Measurements from ENCODE around the gene FTSJ1.

FTSJ1 gene

GRCh38 chrX:48470833-48471118, 5.2 kb upstream of the FTSJ1 start:
- DNase-seq (ENCODE audit: low spot score) = no peak

- no peak for DNase-seq (ENCODE audit: low spot score)
Observed at GRCh38 chrX:48471504-48471903, 4.5 kb upstream of the FTSJ1 start.

GRCh38 chrX:48472225-48472624, 3.8 kb upstream of the FTSJ1 start:
- no peak for DNase-seq (ENCODE audit: low spot score)

DNA sequence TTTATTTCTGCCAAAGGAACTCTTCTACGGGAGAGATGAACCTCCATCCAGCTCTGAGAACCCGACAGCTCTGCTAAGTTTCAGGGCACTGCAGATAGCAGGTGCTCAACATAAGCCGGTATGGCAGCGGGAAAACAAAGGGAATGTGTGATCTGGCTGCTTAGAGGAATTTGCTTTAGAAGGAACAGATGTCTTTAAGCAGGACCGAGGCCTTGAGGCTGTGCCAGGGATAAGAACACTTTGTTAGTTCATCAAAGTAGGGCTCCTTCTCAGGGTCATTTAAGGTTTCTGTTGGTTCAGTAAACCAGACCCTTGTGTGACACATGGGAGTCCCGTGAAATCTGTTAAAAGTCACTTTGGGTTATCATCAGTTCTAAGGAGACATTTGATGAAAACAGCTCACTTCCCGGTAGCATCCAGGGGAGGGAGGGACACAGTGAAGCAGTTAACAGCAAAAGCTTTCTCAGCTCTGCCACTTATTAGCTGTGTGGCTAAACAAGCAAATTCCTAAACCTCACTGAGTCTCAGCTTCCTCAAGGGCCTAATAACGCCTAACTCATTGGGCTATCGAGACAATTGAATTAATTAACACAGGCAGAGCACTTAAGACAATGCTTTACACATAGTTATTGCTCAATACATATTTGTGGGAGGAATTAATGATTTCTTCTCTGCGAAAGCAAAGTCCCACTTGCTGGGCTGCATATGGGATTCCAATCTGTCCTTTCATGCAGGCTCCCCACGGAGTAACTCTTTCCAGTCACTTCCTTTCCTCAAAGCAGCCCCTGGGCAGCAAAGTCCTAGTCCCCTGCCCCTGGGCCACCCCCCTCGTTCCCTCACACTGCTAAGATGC, 2.9 kb upstream of the FTSJ1 start:
- DNase-seq (ENCODE audit: low spot score) = peak; percentile 37

DNA sequence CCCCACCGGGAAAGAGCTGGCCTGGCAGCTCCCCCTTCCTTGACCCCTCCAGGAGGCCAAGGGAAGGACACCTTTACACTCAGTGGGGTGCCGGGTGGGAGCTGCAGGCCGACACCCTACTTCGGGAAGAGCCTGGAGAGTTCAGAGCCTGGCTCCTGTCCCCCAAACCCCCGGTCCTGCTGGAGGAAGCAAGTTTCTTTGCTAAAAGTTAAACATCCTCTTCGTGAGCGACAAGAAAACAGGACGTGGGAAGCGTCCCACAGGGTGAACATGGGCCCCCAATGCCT, 2.4 kb upstream of the FTSJ1 start:
- no peak for DNase-seq (ENCODE audit: low spot score)

GRCh38 chrX:48474127-48474526, 1.9 kb upstream of the FTSJ1 start:
- DNase-seq (ENCODE audit: low spot score) = no peak

- DNase-seq (ENCODE audit: low spot score) = no peak
Observed at GRCh38 chrX:48474581-48474980, 1.4 kb upstream of the FTSJ1 start.

GRCh38 chrX:48475296-48475695, 703 bp upstream of the FTSJ1 start:
- DNase-seq (ENCODE audit: low spot score) = no peak

DNA sequence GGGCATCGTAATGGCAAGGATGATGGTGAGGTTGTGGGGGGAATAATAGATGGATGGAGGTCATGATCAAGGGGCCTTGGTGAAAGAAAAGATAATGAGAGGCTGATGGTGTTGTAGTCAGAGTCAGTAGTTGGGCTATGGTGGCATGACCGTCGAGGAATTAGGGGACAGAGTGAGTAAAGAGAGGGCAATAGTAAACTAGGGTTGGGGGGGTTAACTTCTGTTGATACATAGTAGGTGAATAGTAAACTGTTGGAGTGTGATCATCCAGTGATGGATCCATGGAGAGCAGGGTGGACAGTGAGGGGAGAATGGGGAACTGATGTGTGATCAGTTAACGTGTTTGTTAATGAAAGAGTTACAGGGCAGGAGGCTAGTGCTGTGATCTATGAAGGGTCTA, 920 bp downstream of the FTSJ1 start:
- no peak for DNase-seq (ENCODE audit: low spot score)

DNA sequence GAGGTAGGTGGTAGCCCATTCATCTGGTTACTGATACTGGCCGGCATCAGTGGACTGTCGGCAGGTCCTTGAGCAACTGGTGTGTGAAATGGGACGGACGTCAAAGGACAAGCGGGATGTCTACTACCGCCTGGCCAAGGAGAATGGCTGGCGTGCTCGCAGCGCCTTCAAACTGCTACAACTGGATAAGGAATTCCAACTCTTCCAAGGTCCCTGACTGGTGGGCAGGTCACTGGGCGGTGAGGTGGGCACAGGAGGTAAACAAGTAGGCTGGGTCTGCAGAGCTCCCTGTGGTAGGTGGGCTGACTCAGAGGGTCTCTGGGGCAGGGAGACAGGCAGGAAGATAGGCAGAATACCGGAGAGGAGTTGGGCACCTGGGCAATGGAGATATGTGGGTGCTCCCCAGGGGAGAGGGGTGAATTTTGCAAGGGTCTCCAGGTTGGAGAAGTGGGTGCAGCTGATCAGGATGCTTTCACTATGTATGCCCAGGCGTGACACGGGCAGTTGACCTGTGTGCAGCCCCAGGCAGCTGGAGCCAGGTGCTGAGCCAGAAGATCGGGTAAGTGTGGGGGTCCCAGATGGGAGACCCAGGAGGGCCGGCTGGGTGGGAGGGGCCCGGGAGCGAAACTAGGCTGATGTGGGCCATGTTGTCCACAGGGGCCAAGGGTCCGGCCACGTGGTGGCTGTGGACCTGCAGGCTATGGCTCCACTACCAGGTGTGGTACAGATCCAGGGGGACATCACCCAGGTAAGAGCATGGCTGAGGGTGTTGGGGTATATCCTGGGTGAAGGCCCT, 2.2 kb downstream of the FTSJ1 start:
- no peak for DNase-seq (ENCODE audit: low spot score)

- no peak for DNase-seq (ENCODE audit: low spot score)
Observed at GRCh38 chrX:48478806-48479205, 2.8 kb downstream of the FTSJ1 start.

- no peak for DNase-seq (ENCODE audit: low spot score)
Observed at GRCh38 chrX:48480142-48480541, 4.1 kb downstream of the FTSJ1 start.

GRCh38 chrX:48480583-48480982, 4.6 kb downstream of the FTSJ1 start:
- no peak for DNase-seq (ENCODE audit: low spot score)

DNA sequence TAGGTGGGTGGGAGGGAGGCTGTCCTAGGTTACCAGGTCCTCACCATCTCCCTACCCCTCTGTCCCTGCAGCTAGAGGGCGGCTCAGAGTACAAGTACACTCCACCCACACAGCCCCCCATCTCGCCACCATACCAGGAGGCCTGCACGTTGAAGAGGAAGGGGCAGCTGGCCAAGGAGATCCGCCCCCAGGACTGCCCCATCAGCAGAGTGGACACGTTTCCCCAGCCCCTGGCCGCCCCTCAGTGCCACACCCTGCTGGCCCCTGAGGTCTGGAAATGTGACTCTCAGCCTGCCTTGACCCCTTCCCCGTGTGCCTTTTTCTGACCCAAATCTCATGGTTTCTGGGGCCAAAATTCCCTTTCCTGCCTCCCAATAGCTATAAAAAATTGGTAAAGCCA, 6.5 kb downstream of the FTSJ1 start:
- no peak for DNase-seq (ENCODE audit: low spot score)

DNA sequence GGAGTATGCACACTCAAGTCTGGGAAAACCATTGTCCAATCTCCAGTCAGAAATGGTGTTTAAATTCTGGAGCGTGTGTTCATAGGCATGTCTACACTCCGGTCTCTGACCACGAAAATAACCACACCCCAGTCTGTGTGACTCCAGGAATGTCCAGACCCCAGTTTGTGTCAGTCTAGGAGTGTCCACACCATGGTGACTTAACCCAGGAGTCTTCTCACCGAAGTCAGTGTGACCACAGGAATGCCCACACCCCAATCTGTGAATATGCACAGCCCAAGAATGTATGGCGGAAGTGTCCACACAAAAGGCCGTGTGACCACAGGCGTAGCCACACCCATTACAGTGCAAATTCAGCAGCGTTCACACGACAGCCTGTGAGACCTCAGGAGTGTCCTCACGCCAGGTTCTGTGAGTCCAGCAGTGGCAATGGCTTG, 11.4 kb downstream of the FTSJ1 start:
- DNase-seq (ENCODE audit: low spot score) = no peak

DNA sequence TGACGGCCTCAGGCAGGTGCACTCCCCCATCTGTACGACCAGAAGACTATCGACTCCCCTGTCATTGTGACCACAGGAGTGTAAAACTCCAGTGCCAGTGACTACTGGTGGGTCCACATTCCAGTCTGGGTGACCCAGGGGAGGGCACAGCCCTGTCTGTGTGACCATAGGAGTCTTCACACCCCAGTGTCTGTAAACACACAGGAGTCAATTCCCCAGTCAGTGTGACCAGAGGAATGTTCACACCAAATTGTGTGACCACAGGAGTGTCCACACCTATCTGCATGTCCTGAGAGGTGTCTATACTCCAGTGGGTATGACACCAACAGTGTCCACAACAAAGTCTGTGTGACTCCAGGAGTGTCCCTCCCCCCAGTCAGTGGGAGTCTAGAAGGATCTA, 12.0 kb downstream of the FTSJ1 start:
- no peak for DNase-seq (ENCODE audit: low spot score)

GRCh38 chrX:48489296-48489695, 13.3 kb downstream of the FTSJ1 start:
- no peak for DNase-seq (ENCODE audit: low spot score)

- DNase-seq (ENCODE audit: low spot score) = no peak
Observed at GRCh38 chrX:48489892-48490291, 13.9 kb downstream of the FTSJ1 start.

- no peak for DNase-seq (ENCODE audit: low spot score)
Observed at GRCh38 chrX:48490661-48491060, 14.7 kb downstream of the FTSJ1 start.

DNA sequence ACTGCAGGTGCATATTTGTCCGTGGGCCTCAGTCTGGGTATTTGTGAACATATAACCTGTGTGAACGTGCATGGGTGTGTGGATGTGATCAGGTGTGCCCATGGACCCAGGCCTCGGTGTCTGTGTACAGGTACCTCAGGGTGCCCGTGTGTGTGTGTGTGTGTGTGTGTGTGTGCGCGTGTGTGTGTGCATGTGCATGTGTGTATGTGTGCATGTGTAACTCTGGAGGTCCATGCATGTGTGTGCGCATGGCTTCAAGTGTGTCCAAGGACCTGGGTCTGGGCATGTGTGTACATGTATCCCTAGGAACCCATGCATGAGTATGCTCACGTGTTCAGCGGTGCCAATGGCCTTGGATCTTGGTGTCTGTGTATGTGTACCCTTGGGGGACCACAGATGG, 15.8 kb downstream of the FTSJ1 start:
- no peak for DNase-seq (ENCODE audit: low spot score)

DNA sequence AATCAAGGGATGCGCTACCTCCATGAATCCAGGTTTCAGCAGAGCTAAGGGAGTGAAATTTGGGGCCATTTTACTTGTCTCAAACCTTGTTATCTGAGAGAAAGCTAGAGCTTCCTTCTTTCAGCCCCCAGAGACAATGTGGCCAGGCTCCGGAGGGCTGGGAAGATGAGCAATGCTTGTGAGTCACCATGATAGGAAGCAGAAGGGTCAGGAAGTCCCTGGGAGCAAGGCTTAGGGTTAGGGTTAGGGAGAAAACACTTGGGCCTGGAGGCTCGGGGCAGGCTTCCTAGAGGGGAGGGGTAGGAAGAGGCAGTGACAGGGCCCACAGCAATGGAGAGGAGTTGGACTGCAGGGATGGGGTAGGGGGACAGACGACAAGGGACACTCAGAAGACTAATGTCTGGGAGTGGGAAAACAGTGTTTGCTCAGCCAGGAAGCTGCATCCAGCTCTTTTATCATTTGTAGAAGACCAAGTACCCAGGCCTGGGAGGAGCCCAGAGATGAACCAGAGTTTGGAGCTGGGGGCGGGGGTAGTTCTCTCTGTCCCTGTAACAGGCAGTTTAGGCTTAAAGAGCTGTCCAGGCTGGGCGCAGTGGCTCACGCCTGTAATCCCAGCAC, 16.4 kb downstream of the FTSJ1 start:
- no peak for DNase-seq (ENCODE audit: low spot score)

- DNase-seq (ENCODE audit: low spot score) = peak; percentile 57
Observed at GRCh38 chrX:48493890-48494364, 17.9 kb downstream of the FTSJ1 start.

DNA sequence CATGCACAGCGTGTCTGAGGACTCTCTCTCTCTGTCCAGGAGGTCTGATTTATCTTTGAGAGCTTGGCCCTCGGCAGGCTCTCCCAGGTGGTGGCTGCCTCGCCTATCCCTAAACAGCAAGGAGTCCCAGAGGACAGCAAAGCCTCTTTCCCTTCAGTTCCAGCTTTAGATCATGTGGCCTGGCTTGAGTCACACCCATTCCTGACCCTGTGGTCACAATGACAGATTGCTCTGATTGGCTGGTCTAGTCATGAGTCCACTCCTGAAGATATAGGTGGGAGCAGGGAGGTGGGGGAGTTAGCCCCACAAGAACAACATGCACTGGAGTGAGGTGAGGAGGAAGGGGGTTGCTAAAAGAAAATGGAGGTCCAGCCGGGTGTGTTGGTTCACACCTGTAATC, 20.7 kb downstream of the FTSJ1 start:
- no peak for DNase-seq (ENCODE audit: low spot score)

All from SK-N-DZ (cell line).